H1 (cell line): ENCODE measurements around the gene DLK1. TPM values are rescaled to one million over a fixed set of nuclear protein-coding genes. Genes with fewer than 3 reads are reported as not detected.

ENCODE experiments used
- CTCF ChIA-PET: fragments of 300-600 bp; sonication (Branson Sonifier 250); formaldehyde crosslinking; loops from one replicate; lab custom pipeline; 2021; ENCODE audit not compliant: partially characterized antibody; lab: Charles Lee
- POLR2A ChIA-PET: fragments of 300-600 bp; sonication (Branson Sonifier 250); formaldehyde crosslinking; loops from one replicate; lab custom pipeline; 2021; ENCODE audit warnings: inconsistent platforms; ENCODE audit not compliant: partially characterized antibody; lab: Charles Lee
- DNase-seq, 2 experiments: peaks; one replicate each; pipeline versions ENCODE4 v3.0.0 to v3.0.0-alpha.2; 2010 to 2022; ENCODE audit warnings: low spot score in 2 of 2, low read depth in 1 of 2, mixed read lengths in 1 of 2
- FAIRE-seq: peaks from 2 replicates; lab custom pipeline; 2011; peaks lifted over from hg19 to GRCh38; lab: Jason Lieb, UNC
- H2AFZ ChIP-seq: 2 replicates; pipeline ENCODE4 v1.8.1; 2012; ENCODE audit warnings: low read length, inconsistent platforms
- H2AK5ac ChIP-seq: 2 replicates; pipeline ENCODE4 v1.6.1; 2013; ENCODE audit warnings: low read depth, low read length
- H2BK120ac ChIP-seq: replicated peaks from 2 replicates; pipeline ENCODE3; 2013; ENCODE audit warnings: low read depth, low read length, inconsistent platforms
- H2BK12ac ChIP-seq: 2 replicates; pipeline ENCODE4 v1.6.1; 2013; ENCODE audit warnings: low read depth, low read length
- H2BK15ac ChIP-seq: 2 replicates; pipeline ENCODE4 v1.6.1; 2013; ENCODE audit warnings: low read length
- H2BK20ac ChIP-seq: 2 replicates; pipeline ENCODE4 v1.6.1; 2013; ENCODE audit warnings: low read length
- H2BK5ac ChIP-seq: 2 replicates; pipeline ENCODE4 v1.6.1; 2013; ENCODE audit warnings: low read depth, low read length
- H3K14ac ChIP-seq: 2 replicates; pipeline ENCODE4 v1.6.1; 2013; ENCODE audit warnings: inconsistent platforms; ENCODE audit not compliant: insufficient read length
- H3K18ac ChIP-seq: 2 replicates; pipeline ENCODE4 v1.6.1; 2013; ENCODE audit warnings: low read length; ENCODE audit errors: extremely low read depth
- H3K23ac ChIP-seq: 2 replicates; pipeline ENCODE4 v1.6.1; 2013; ENCODE audit warnings: inconsistent platforms; ENCODE audit not compliant: insufficient read length
- H3K23me2 ChIP-seq: 2 replicates; pipeline ENCODE4 v1.6.1; 2013; ENCODE audit warnings: low read depth, low read length
- H3K27ac ChIP-seq: 2 replicates; pipeline ENCODE4 v1.6.1; 2011; ENCODE audit warnings: low read depth, low read length, inconsistent platforms
- H3K27me3 ChIP-seq, 4 experiments: replicated peaks in 1 of 4; 1 replicate in 1 of 4; 2 replicates in 3 of 4; pipeline versions ENCODE4 v1.6.1 to v1.8.1; 2011 to 2013; ENCODE audit warnings: low read length in 3 of 4, mild to moderate bottlenecking in 3 of 4, inconsistent platforms in 2 of 4, mixed read lengths in 2 of 4, moderate library complexity in 1 of 4; ENCODE audit not compliant: control insufficient read depth in 3 of 4, insufficient read depth in 3 of 4; ENCODE audit errors: extremely low read depth in 1 of 4
- H3K36me3 ChIP-seq, 4 experiments: 2 replicates each; pipeline versions ENCODE4 v1.6.1 to v1.8.1; 2011 to 2013; ENCODE audit warnings: mild to moderate bottlenecking in 4 of 4, low read length in 3 of 4, moderate library complexity in 2 of 4, control low read depth in 1 of 4, inconsistent platforms in 1 of 4; ENCODE audit not compliant: insufficient read depth in 4 of 4, control insufficient read depth in 2 of 4
- H3K4ac ChIP-seq: replicated peaks from 2 replicates; pipeline ENCODE3; 2013; ENCODE audit warnings: low read length, low read depth, mixed read lengths, inconsistent platforms; ENCODE audit not compliant: insufficient read length
- H3K4me1 ChIP-seq, 4 experiments: replicated peaks in 1 of 4; 1 replicate in 1 of 4; 2 replicates in 3 of 4; pipeline versions ENCODE4 v1.6.1 to v1.8.1; 2011 to 2013; ENCODE audit warnings: low read length in 3 of 4, inconsistent platforms in 2 of 4, mixed read lengths in 1 of 4; ENCODE audit not compliant: insufficient read depth in 4 of 4, control insufficient read depth in 3 of 4
- H3K4me2 ChIP-seq, 2 experiments: 2 replicates each; pipeline versions ENCODE4 v1.6.1 to v1.8.1; 2011 to 2013; ENCODE audit warnings: low read depth in 2 of 2, low read length in 2 of 2, control low read depth in 1 of 2, inconsistent platforms in 1 of 2, mild to moderate bottlenecking in 1 of 2; ENCODE audit not compliant: insufficient read depth in 1 of 2
- H3K4me3 ChIP-seq, 4 experiments: fragments of 200-600, 300-600 bp in 1 of 4; sonication (generic), shearing (Covaris generic), sonication (Bioruptor Twin) in 1 of 4; 2 replicates each; pipeline versions ENCODE4 v1.5.1 to v1.8.1; 2011 to 2016; ENCODE audit warnings: low read length in 4 of 4, low read depth in 3 of 4, control low read depth in 2 of 4, inconsistent platforms in 2 of 4, mild to moderate bottlenecking in 2 of 4, mixed read lengths in 1 of 4, moderate library complexity in 1 of 4; ENCODE audit not compliant: insufficient read depth in 2 of 4; ENCODE audit errors: extremely low read depth in 1 of 4
- H3K56ac ChIP-seq: replicated peaks from 2 replicates; pipeline ENCODE3; 2013; ENCODE audit warnings: low read depth, mild to moderate bottlenecking, mixed read lengths, low read length, inconsistent platforms; ENCODE audit not compliant: insufficient read length
- H3K79me1 ChIP-seq: 2 replicates; pipeline ENCODE4 v1.6.1; 2013; ENCODE audit warnings: low read depth, low read length, control low read depth
- H3K79me2 ChIP-seq, 2 experiments: 2 replicates each; pipeline versions ENCODE4 v1.6.1 to v1.8.1; 2012 to 2013; ENCODE audit warnings: low read length in 2 of 2, mild to moderate bottlenecking in 2 of 2, inconsistent platforms in 1 of 2; ENCODE audit not compliant: insufficient read depth in 2 of 2, control insufficient read depth in 1 of 2
- H3K9ac ChIP-seq, 4 experiments: replicated peaks in 1 of 4; 1 replicate in 1 of 4; 2 replicates in 3 of 4; pipeline versions ENCODE4 v1.6.1 to v1.8.1; 2011 to 2013; ENCODE audit warnings: low read depth in 3 of 4, low read length in 3 of 4, control low read depth in 2 of 4, mild to moderate bottlenecking in 2 of 4, moderate library complexity in 2 of 4, inconsistent platforms in 1 of 4; ENCODE audit errors: extremely low read depth in 1 of 4
- H3K9me3 ChIP-seq, 2 experiments: 2 replicates each; pipeline versions ENCODE4 v1.6.1 to v1.8.1; 2012 to 2013; ENCODE audit warnings: mild to moderate bottlenecking in 2 of 2, moderate library complexity in 2 of 2, control low read depth in 1 of 2, inconsistent platforms in 1 of 2, low read depth in 1 of 2, low read length in 1 of 2, mixed read lengths in 1 of 2; ENCODE audit not compliant: insufficient read depth in 2 of 2
- H4K20me1 ChIP-seq, 2 experiments: replicated peaks in 1 of 2; 2 replicates each; pipeline versions ENCODE3 to v1.8.1; 2011 to 2013; ENCODE audit warnings: inconsistent platforms in 2 of 2, low read length in 2 of 2, mild to moderate bottlenecking in 1 of 2; ENCODE audit not compliant: insufficient read depth in 2 of 2, control insufficient read depth in 1 of 2
- H4K5ac ChIP-seq: 2 replicates; pipeline ENCODE4 v1.6.1; 2013; ENCODE audit warnings: low read length, low read depth, mixed read lengths, inconsistent platforms; ENCODE audit not compliant: insufficient read length
- H4K8ac ChIP-seq: 2 replicates; pipeline ENCODE4 v1.8.0; 2013; ENCODE audit warnings: mild to moderate bottlenecking, moderate library complexity, low read length, inconsistent platforms; ENCODE audit not compliant: insufficient read depth; ENCODE audit errors: extremely low read depth
- H4K91ac ChIP-seq: replicated peaks from 2 replicates; pipeline ENCODE3; 2013; ENCODE audit warnings: low read length, mixed read lengths, inconsistent platforms; ENCODE audit not compliant: insufficient read length
- BACH1 ChIP-seq: IDR thresholded peaks from 2 replicates; pipeline ENCODE4 v1.6.1; 2012; ENCODE audit warnings: low read length, improper control_type of control experiment
- CHD1 ChIP-seq: IDR thresholded peaks from 2 replicates; pipeline ENCODE4 v1.6.1; 2012; ENCODE audit warnings: low read depth, low read length, improper control_type of control experiment
- EP300 ChIP-seq, 2 experiments: IDR thresholded peaks; 1 replicate in 1 of 2; 2 replicates in 1 of 2; pipeline ENCODE4 v1.6.1; 2011 to 2012; ENCODE audit warnings: low read depth in 2 of 2, low read length in 2 of 2, mild to moderate bottlenecking in 2 of 2, borderline replicate concordance in 1 of 2, inconsistent platforms in 1 of 2, moderate library complexity in 1 of 2
- FOSL1 ChIP-seq: IDR thresholded peaks from 2 replicates; pipeline ENCODE4 v1.6.1; 2011; ENCODE audit warnings: mild to moderate bottlenecking, low read depth, low read length, moderate library complexity; ENCODE audit not compliant: insufficient read depth
- POLR2AphosphoS5 ChIP-seq: IDR thresholded peaks from 2 replicates; pipeline ENCODE4 v1.6.1; 2011; ENCODE audit warnings: low read depth, low read length
- RBBP5 ChIP-seq: IDR thresholded peaks from 2 replicates; pipeline ENCODE4 v1.7.1; 2012; ENCODE audit warnings: low read depth, mild to moderate bottlenecking, inconsistent platforms, low read length, moderate library complexity, borderline replicate concordance
- SAP30 ChIP-seq: fragments of 300-600 bp; sonication (generic); IDR thresholded peaks from 2 replicates; pipeline ENCODE4 v1.7.1; 2012; ENCODE audit warnings: low read length, moderate library complexity, mild to moderate bottlenecking, inconsistent platforms; ENCODE audit not compliant: insufficient read depth, insufficient replicate concordance
- SIRT6 ChIP-seq: IDR thresholded peaks from one replicate; pipeline ENCODE4 v1.7.1; 2012; ENCODE audit warnings: low read length, inconsistent platforms
- SP4 ChIP-seq: IDR thresholded peaks from 2 replicates; pipeline ENCODE4 v1.6.1; 2012; ENCODE audit warnings: low read length, inconsistent platforms
- SRF ChIP-seq: IDR thresholded peaks from 2 replicates; pipeline ENCODE4 v1.6.1; 2011; ENCODE audit warnings: mild to moderate bottlenecking, low read depth, low read length, moderate library complexity
- SUZ12 ChIP-seq: fragments of 200-600 bp; sonication (generic); IDR thresholded peaks from 2 replicates; pipeline ENCODE4 v1.6.1; 2012; ENCODE audit warnings: mild to moderate bottlenecking, inconsistent platforms, low read length, moderate library complexity, mixed read lengths
- TAF1 ChIP-seq: IDR thresholded peaks from 2 replicates; pipeline ENCODE4 v1.6.1; 2011; ENCODE audit warnings: mild to moderate bottlenecking, low read depth, low read length
- TAF7 ChIP-seq: optimal IDR thresholded peaks from 2 replicates; pipeline ENCODE3; 2011; ENCODE audit warnings: low read depth, mild to moderate bottlenecking, inconsistent platforms, low read length, moderate library complexity, borderline replicate concordance
- TEAD4 ChIP-seq: IDR thresholded peaks from 2 replicates; pipeline ENCODE4 v1.6.1; 2012; ENCODE audit warnings: low read depth, low read length, inconsistent platforms, mixed read lengths
- WGBS, 2 experiments: shearing (Covaris generic) in 1 of 2; methylation state at CpG; one replicate each; pipeline versions ENCODE4 v1.1.6 to v1.1.7; 2013 to 2015; ENCODE audit warnings: low lambda C conversion rate in 2 of 2, mixed read lengths in 2 of 2, inconsistent platforms in 1 of 2, low coverage in 1 of 2, missing lambda C conversion rate in 1 of 2; ENCODE audit not compliant: insufficient replicate concordance in 2 of 2, insufficient coverage in 1 of 2, insufficient read length in 1 of 2; ENCODE audit errors: extremely low coverage in 1 of 2, missing lambda C conversion rate in 1 of 2; 5-methylcytosine and 5-hydroxymethylcytosine counted together
- polyA plus RNA-seq, 7 experiments: library from polyadenylated mRNA; depleted of rRNA in 3 of 7; stranded (reverse) in 5 of 7; unstranded in 2 of 7; fragments of >200 nt in 5 of 7; fragments of 200-250 nt in 2 of 7; gene quantifications; 1 replicate in 5 of 7; 2 replicates in 1 of 7; 4 replicates in 1 of 7; pipeline versions ENCODE4 v1.2.1 to v1.2.3, GENCODE V29; 2011 to 2013; ENCODE audit warnings: missing spikeins in 2 of 7, mixed read lengths in 2 of 7
- total RNA-seq: library from RNA; stranded (reverse); fragmentation: NEBNext Ultra II Directional; extraction: Animal tissue kit (Norgen Biotek cat#: 25700); gene quantifications from 2 replicates; pipeline ENCODE4 v1.2.1, GENCODE V29; 2021

Gene DLK1
- total and polyA plus RNA-seq, 2 of the 8 experiments (the other 6 are each of a cell fraction or from before 2014, with no cell fraction given): 1.3 to 2.4 TPM

DNA sequence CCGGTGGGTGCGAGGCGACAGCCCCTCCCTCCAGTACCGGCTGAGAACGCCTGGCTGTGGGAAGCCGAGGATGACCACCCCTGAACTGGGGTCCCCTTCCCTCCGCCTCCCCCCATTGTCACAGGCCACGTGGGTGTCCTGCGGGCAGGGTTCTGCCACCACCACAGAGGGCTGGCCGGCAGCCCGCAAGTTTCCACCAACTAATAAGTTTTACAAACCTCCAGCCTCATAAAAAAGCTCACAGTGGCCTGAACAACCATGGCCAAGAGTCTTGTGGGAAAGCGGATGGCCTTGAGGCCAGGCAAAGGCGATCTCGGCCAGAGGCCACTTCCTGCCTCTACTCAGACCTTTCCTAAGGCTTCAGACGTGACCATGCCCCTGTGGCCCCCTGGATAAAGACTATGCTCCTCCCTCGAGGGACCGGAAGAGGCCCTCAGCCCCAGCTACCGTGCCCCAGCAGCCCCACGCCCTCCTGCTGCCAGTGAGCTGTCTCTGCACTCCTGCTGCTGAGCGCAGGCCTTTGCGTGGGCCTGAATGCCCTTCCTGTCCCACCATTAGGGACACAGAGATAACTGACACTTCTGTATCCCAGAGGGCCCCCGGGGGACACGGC lies 46.1 kb upstream of the DLK1 start:
- Histone ChIP-seq H3K27me3 (0 out of 7 replicates have a peak, but pooled peaks cover 0 to 1% (median 0%) of the 10 kb centered on the region in 4 experiments), H3K23ac (no peak overlapping the region), H3K4me1 (peaks cover 0 to 5% (median 3%) of the 10 kb centered on the region in 4 experiments; a peak in 2 of 7 replicates)

More for the DNA sequence above, 46.1 kb upstream of the DLK1 start:
- Histone ChIP-seq H2BK15ac (no peak overlapping the region), H3K27ac (no peak overlapping the region), H3K56ac (no peak overlapping the region), H3K4ac (no peak overlapping the region), H3K36me3 (no peaks in the 10 kb centered on the region), H3K4me2 (no peak overlapping the region), H4K8ac (peak overlapping the region; percentile 37; the same call in 1 of the 2 replicates), H3K23me2 (no peaks in the 10 kb centered on the region), H4K20me1 (no peaks in the 10 kb centered on the region), H3K14ac (no peak overlapping the region), H2BK120ac (no peak overlapping the region), H3K18ac (no peak overlapping the region), H2BK5ac (no peak overlapping the region), H2AK5ac (no peak overlapping the region), H3K79me2 (no peaks in the 10 kb centered on the region), H3K9ac (no peak overlapping the region), H3K4me3 (no peak overlapping the region), H4K5ac (no peak overlapping the region), H3K79me1 (no peaks in the 10 kb centered on the region), H2BK20ac (no peak overlapping the region), H4K91ac (no peak overlapping the region), H2AFZ (0 out of 2 replicates have a peak overlapping the region, but pooled peaks have one; percentile 3), H3K9me3 (no peaks in the 10 kb centered on the region), H2BK12ac (0 out of 2 replicates have a peak overlapping the region, but pooled peaks have one; percentile 50)
- WGBS, 2 experiments: 88% methylated on average over 19 of the region's 23 CpGs; no CpG with 5 or more reads in 1 of the 2 experiments
- ChIA-PET CTCF (interaction anchor here (0.5 to 1.8 kb wide), 5 partner anchors 9 to 263 kb away, joined by 3 to 6 read pairs (median 3); no protein-coding TSS in a partner anchor), POLR2A (no interaction called here)
- DNase-seq: no peak
- no peak for FAIRE-seq
- TF ChIP-seq EP300 (IDR thresholded peaks at IDR 0.05; ENCODE audit: borderline replicate concordance in 1 of 2, low read depth in 2 of 2, low read length in 2 of 2): no peak
- no peak for TF ChIP-seq TAF1
- no peak for TF ChIP-seq BACH1
- TF ChIP-seq SIRT6: no peak
- TF ChIP-seq SUZ12: no peak
- TF ChIP-seq RBBP5: no peak
- no peak for TF ChIP-seq TAF7
- TF ChIP-seq TEAD4: no peak
- no peak for TF ChIP-seq POLR2AphosphoS5
- no peak for TF ChIP-seq CHD1
- no peak for TF ChIP-seq FOSL1
- TF ChIP-seq SAP30: no peak
- no peak for TF ChIP-seq SP4
- TF ChIP-seq SRF: no peak
